CD8-positive, alpha-beta memory T cell (primary cell): ENCODE measurements around the gene SYPL2. TPM values are rescaled to one million over a fixed set of nuclear protein-coding genes. Genes with fewer than 3 reads are reported as not detected.

Source experiments
- CTCF ChIA-PET: fragments of 350-600 bp; sonication (Branson Sonifier 250); formaldehyde crosslinking; loops from one replicate; lab custom pipeline; 2021; ENCODE audit warnings: antibody characterized with exemption; lab: Charles Lee
- POLR2A ChIA-PET: fragments of 350-600 bp; sonication (Branson Sonifier 250); formaldehyde crosslinking; loops from one replicate; lab custom pipeline; 2021; ENCODE audit warnings: antibody characterized with exemption; lab: Charles Lee
- DNase-seq, 5 donors: peaks; one replicate each; pipeline versions ENCODE4 v3.0.0 to v3.0.0-alpha.2; 2020 to 2022; ENCODE audit warnings: mixed read lengths in 1 of 5
- H3K27ac ChIP-seq: one replicate; pipeline ENCODE4 v1.7.0; 2013; ENCODE audit warnings: low read depth, mild to moderate bottlenecking, low read length, moderate library complexity
- H3K27me3 ChIP-seq: 2 replicates; pipeline ENCODE4 v1.7.0; 2013; ENCODE audit warnings: low read length, mild to moderate bottlenecking; ENCODE audit not compliant: insufficient read depth, poor library complexity, severe bottlenecking
- H3K36me3 ChIP-seq: 2 replicates; pipeline ENCODE4 v1.7.0; 2013; ENCODE audit warnings: mild to moderate bottlenecking, low read length, moderate library complexity; ENCODE audit not compliant: insufficient read depth
- H3K4me1 ChIP-seq: 2 replicates; pipeline ENCODE4 v1.7.0; 2013; ENCODE audit warnings: mild to moderate bottlenecking, low read length, moderate library complexity; ENCODE audit not compliant: insufficient read depth
- H3K4me3 ChIP-seq: 2 replicates; pipeline ENCODE4 v1.7.0; 2013; ENCODE audit warnings: mild to moderate bottlenecking, low read length
- H3K9me3 ChIP-seq: 2 replicates; pipeline ENCODE4 v1.7.0; 2013; ENCODE audit warnings: mild to moderate bottlenecking, low read length
- H3K27ac Mint-ChIP-seq, 8 donors: one replicate each; pipeline ENCODE4 v1.8.0; 2020 to 2021; ENCODE audit warnings: mixed read lengths in 8 of 8, mild to moderate bottlenecking in 6 of 8, inconsistent platforms in 3 of 8, moderate library complexity in 3 of 8
- H3K27me3 Mint-ChIP-seq, 2 donors: one replicate each; pipeline ENCODE4 v1.8.0; 2020 to 2021; ENCODE audit warnings: mixed read lengths in 2 of 2, mild to moderate bottlenecking in 1 of 2, moderate library complexity in 1 of 2
- H3K36me3 Mint-ChIP-seq, 3 donors: one replicate each; pipeline ENCODE4 v1.8.0; 2020 to 2021; ENCODE audit warnings: mixed read lengths in 3 of 3, inconsistent platforms in 1 of 3, mild to moderate bottlenecking in 1 of 3
- H3K4me1 Mint-ChIP-seq, 3 donors: one replicate each; pipeline ENCODE4 v1.8.0; 2020 to 2021; ENCODE audit warnings: mixed read lengths in 3 of 3, inconsistent platforms in 1 of 3, mild to moderate bottlenecking in 1 of 3
- H3K4me3 Mint-ChIP-seq, 7 donors: one replicate each; pipeline ENCODE4 v1.8.0; 2020 to 2021; ENCODE audit warnings: mixed read lengths in 7 of 7, mild to moderate bottlenecking in 6 of 7, moderate library complexity in 4 of 7, inconsistent platforms in 2 of 7
- H3K9me3 Mint-ChIP-seq, 5 donors: one replicate each; pipeline ENCODE4 v1.8.0; 2020 to 2022; ENCODE audit warnings: mixed read lengths in 5 of 5, mild to moderate bottlenecking in 3 of 5, moderate library complexity in 2 of 5, inconsistent platforms in 1 of 5
- polyA plus RNA-seq: library from polyadenylated mRNA; unstranded; fragments of 300-500 nt; fragmentation: Illumina TruSeq; gene quantifications from one replicate; pipeline ENCODE4 v1.2.3, GENCODE V29; 2021
- total RNA-seq, 2 experiments: library from RNA; stranded (reverse); gene quantifications; one replicate each; pipeline ENCODE4 v1.2.3, GENCODE V29; 2021

Gene SYPL2
- total and polyA plus RNA-seq, 3 experiments from 2014 or later: 0.07 TPM; not detected in 1

- Histone ChIP-seq H3K27ac (no peak overlapping the region), H3K4me3 (no peak overlapping the region), H3K4me1 (no peaks in the 10 kb centered on the region), H3K9me3 (no peaks in the 10 kb centered on the region), H3K36me3 (no peaks in the 10 kb centered on the region), H3K27me3 (no peaks in the 10 kb centered on the region)
- POLR2A ChIA-PET: no interaction called here
- CTCF ChIA-PET: no interaction called here
- no peak for DNase-seq
- Mint-ChIP-seq H3K9me3 (peaks cover 5 to 23% (median 6%) of the 10 kb centered on the region in 5 donors), H3K36me3 (peaks cover 0 to 4% (median 0%) of the 10 kb centered on the region in 3 donors), H3K27ac (no peak overlapping the region), H3K27me3 (peaks cover 32 to 64% of the 10 kb centered on the region in 2 donors), H3K4me3 (no peak overlapping the region), H3K4me1 (no peaks in the 10 kb centered on the region)
Measured at GRCh38 chr1:109454497-109455133, 11.7 kb upstream of the SYPL2 start.

- CTCF ChIA-PET: interaction anchor here (0.8 kb wide), 1 partner anchor 12 kb away, joined by 4 read pairs; no protein-coding TSS in a partner anchor
- H3K4me1 Mint-ChIP-seq: no peaks in the 10 kb centered on the region
- Histone ChIP-seq H3K4me3 (no peak overlapping the region), H3K4me1 (no peaks in the 10 kb centered on the region), H3K9me3 (no peaks in the 10 kb centered on the region), H3K36me3 (no peaks in the 10 kb centered on the region), H3K27me3 (peaks cover 3% of the 10 kb centered on the region), H3K27ac (no peak overlapping the region)
- no peak for DNase-seq
- peaks cover 31 to 71% of the 10 kb centered on the region in 2 donors for H3K27me3 Mint-ChIP-seq
- POLR2A ChIA-PET: no interaction called here
- peaks cover 4 to 23% (median 6%) of the 10 kb centered on the region in 5 donors for H3K9me3 Mint-ChIP-seq
- no peak overlapping the region for H3K4me3 Mint-ChIP-seq
- H3K36me3 Mint-ChIP-seq: peaks cover 0 to 4% (median 0%) of the 10 kb centered on the region in 3 donors
- H3K27ac Mint-ChIP-seq: no peak overlapping the region
Measured at GRCh38 chr1:109457819-109458218, 8.5 kb upstream of the SYPL2 start.

DNA sequence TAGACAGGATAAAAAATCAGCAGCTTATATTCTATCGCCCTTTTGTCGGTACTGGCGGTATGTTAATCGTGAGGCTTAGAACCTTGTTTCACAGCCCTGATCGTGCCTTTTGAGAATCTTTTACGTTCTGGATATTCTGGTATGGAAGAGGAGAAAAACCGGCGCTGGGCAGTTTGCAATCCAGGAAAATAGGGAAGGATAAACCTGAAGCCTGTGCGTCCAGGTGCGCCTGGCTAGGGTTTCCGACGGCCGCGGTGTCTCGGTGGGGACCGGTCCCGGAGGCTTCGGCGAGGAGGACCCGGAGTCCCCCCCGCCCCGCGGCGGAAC lies 258 bp upstream of the SYPL2 start:
- no peaks in the 10 kb centered on the region for H3K4me1 ChIP-seq
- ChIA-PET POLR2A (no interaction called here), CTCF (interaction anchor here (1.3 kb wide), 1 partner anchor 66 kb away, joined by 3 read pairs; no protein-coding TSS in a partner anchor)
- Mint-ChIP-seq H3K4me1 (peaks cover 0 to 8% (median 4%) of the 10 kb centered on the region in 3 donors), H3K36me3 (no peaks in the 10 kb centered on the region), H3K9me3 (no peaks in the 10 kb centered on the region), H3K27me3 (peaks cover 50 to 74% of the 10 kb centered on the region in 2 donors), H3K4me3 (peak overlapping the region; percentile 62 to 86 (median 70)), H3K27ac (no peak overlapping the region)
- no peak for DNase-seq
- peaks cover 47% of the 10 kb centered on the region for H3K27me3 ChIP-seq
- H3K9me3 ChIP-seq: no peaks in the 10 kb centered on the region
- no peaks in the 10 kb centered on the region for H3K36me3 ChIP-seq
- H3K4me3 ChIP-seq: no peak overlapping the region
- H3K27ac ChIP-seq: no peak overlapping the region

DNA sequence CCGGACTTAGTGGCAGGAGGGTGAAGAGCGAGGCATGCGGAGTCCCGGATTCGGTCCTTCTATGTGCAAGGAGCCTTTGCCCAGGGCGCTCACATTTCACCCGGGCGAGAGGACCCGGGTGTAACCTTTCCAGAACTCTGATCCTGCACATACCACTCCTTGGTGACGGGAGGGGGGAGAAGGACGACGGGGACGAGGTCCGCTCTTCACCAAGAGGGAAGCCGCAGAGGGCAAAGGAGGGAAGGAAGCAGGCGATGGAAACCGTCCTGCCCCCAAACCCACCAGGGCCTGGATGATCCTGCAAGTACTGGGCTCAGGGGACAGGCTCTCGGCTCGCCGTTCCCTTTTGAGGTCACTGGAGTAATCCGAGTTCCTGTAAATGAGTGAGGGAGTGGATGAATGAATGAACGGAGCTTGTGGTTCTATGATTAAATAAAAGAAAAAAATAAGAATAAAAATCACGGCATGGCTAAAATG lies 993 bp downstream of the SYPL2 start:
- DNase-seq: no peak
- Mint-ChIP-seq H3K36me3 (no peaks in the 10 kb centered on the region), H3K27me3 (peaks cover 46 to 67% of the 10 kb centered on the region in 2 donors), H3K9me3 (no peaks in the 10 kb centered on the region), H3K27ac (no peak overlapping the region), H3K4me1 (peaks cover 0 to 8% (median 4%) of the 10 kb centered on the region in 3 donors), H3K4me3 (peak overlapping the region; percentile 48 to 77 (median 56))
- POLR2A ChIA-PET: no interaction called here
- no peaks in the 10 kb centered on the region for H3K9me3 ChIP-seq
- H3K27me3 ChIP-seq: peaks cover 47% of the 10 kb centered on the region
- no peaks in the 10 kb centered on the region for H3K36me3 ChIP-seq
- no peak overlapping the region for H3K4me3 ChIP-seq
- H3K27ac ChIP-seq: no peak overlapping the region
- no peaks in the 10 kb centered on the region for H3K4me1 ChIP-seq
- CTCF ChIA-PET: interaction anchor here (1.2 kb wide), 1 partner anchor 42 kb away, joined by 4 read pairs; no protein-coding TSS in a partner anchor

GRCh38 chr1:109468061-109468460 lies 1.7 kb downstream of the SYPL2 start:
- Histone ChIP-seq H3K36me3 (no peaks in the 10 kb centered on the region), H3K9me3 (no peaks in the 10 kb centered on the region), H3K4me1 (no peaks in the 10 kb centered on the region), H3K4me3 (no peak overlapping the region), H3K27me3 (peaks cover 50% of the 10 kb centered on the region), H3K27ac (no peak overlapping the region)
- Mint-ChIP-seq H3K9me3 (no peaks in the 10 kb centered on the region), H3K27me3 (peaks cover 50 to 67% of the 10 kb centered on the region in 2 donors), H3K4me1 (peaks cover 0 to 8% (median 4%) of the 10 kb centered on the region in 3 donors), H3K36me3 (no peaks in the 10 kb centered on the region), H3K27ac (no peak overlapping the region), H3K4me3 (peak overlapping the region in 1 of 7 donors; percentile 77)
- POLR2A ChIA-PET: interaction anchor here (0.6 kb wide), 1 partner anchor 42 kb away, joined by 3 read pairs; the partner anchor contains the start of gene PSMA5
- CTCF ChIA-PET: interaction anchor here (1.2 to 2.4 kb wide), 3 partner anchors 15 to 42 kb away, joined by 4 to 9 read pairs (median 4); partner anchors contain the start of genes ATXN7L2 and CYB561D1
- no peak for DNase-seq

GRCh38 chr1:109468903-109469302 lies 2.6 kb downstream of the SYPL2 start:
- H3K27ac ChIP-seq: no peak overlapping the region
- H3K27me3 ChIP-seq: peaks cover 53% of the 10 kb centered on the region
- H3K4me3 Mint-ChIP-seq: no peak overlapping the region
- no peak overlapping the region for H3K27ac Mint-ChIP-seq
- peaks cover 53 to 65% of the 10 kb centered on the region in 2 donors for H3K27me3 Mint-ChIP-seq
- H3K4me1 Mint-ChIP-seq: peaks cover 0 to 8% (median 4%) of the 10 kb centered on the region in 3 donors
- no peaks in the 10 kb centered on the region for H3K36me3 Mint-ChIP-seq
- no peaks in the 10 kb centered on the region for H3K4me1 ChIP-seq
- POLR2A ChIA-PET: interaction anchor here (0.7 to 1.1 kb wide), 3 partner anchors 16 to 741 kb away, joined by 3 to 4 read pairs (median 4); partner anchors contain the start of gene KCNC4
- no peaks in the 10 kb centered on the region for H3K9me3 Mint-ChIP-seq
- H3K36me3 ChIP-seq: no peaks in the 10 kb centered on the region
- CTCF ChIA-PET: interaction anchor here (1.0 to 2.4 kb wide), 6 partner anchors 11 to 202 kb away, joined by 3 to 9 read pairs (median 4); partner anchors contain the start of genes ATXN7L2 and CYB561D1
- H3K4me3 ChIP-seq: no peak overlapping the region
- H3K9me3 ChIP-seq: no peaks in the 10 kb centered on the region
- DNase-seq: no peak

DNA sequence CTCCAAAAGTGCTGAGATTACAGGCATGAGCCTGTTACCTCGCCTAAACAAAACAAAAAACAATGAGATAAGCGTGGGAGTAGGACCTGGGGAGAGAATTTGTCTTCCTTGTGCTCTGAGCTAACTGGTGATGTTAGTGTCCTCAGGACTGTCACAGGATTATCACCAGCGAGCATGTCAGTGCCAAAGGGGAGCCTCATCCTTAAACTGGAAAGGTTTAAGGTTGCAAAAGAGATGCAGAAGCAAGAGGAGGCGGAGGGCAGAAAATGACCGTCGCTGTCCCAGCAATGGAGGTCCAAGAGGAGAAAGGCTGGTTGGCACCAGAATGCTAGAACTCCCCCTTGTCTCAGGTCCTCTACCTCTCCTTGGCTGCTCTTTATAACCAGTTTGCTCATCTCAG lies 3.9 kb downstream of the SYPL2 start:
- no peaks in the 10 kb centered on the region for H3K4me1 ChIP-seq
- Mint-ChIP-seq H3K27me3 (peaks cover 45 to 62% of the 10 kb centered on the region in 2 donors), H3K36me3 (no peaks in the 10 kb centered on the region), H3K4me3 (no peak overlapping the region), H3K4me1 (peaks cover 0 to 8% (median 4%) of the 10 kb centered on the region in 3 donors), H3K27ac (no peak overlapping the region), H3K9me3 (no peaks in the 10 kb centered on the region)
- POLR2A ChIA-PET: no interaction called here
- H3K36me3 ChIP-seq: no peaks in the 10 kb centered on the region
- H3K9me3 ChIP-seq: no peaks in the 10 kb centered on the region
- no peak overlapping the region for H3K4me3 ChIP-seq
- peaks cover 47% of the 10 kb centered on the region for H3K27me3 ChIP-seq
- no peak overlapping the region for H3K27ac ChIP-seq
- CTCF ChIA-PET: interaction anchor here (0.9 to 2.4 kb wide), 4 partner anchors 12 to 203 kb away, joined by 3 to 9 read pairs (median 4); partner anchors contain the start of gene CYB561D1
- DNase-seq: no peak

GRCh38 chr1:109472779-109473178 lies 6.4 kb downstream of the SYPL2 start:
- CTCF ChIA-PET: interaction anchor here (1.1 to 2.1 kb wide), 2 partner anchors 21 to 59 kb away, joined by 3 to 5 read pairs; partner anchors contain the start of gene CYB561D1
- Mint-ChIP-seq H3K27me3 (peaks cover 41 to 70% of the 10 kb centered on the region in 2 donors), H3K4me3 (no peak overlapping the region), H3K36me3 (no peaks in the 10 kb centered on the region), H3K4me1 (no peaks in the 10 kb centered on the region), H3K27ac (no peak overlapping the region), H3K9me3 (no peaks in the 10 kb centered on the region)
- Histone ChIP-seq H3K27me3 (peaks cover 30% of the 10 kb centered on the region), H3K36me3 (no peaks in the 10 kb centered on the region), H3K9me3 (no peaks in the 10 kb centered on the region), H3K4me1 (no peaks in the 10 kb centered on the region), H3K4me3 (no peak overlapping the region), H3K27ac (no peak overlapping the region)
- DNase-seq: no peak
- POLR2A ChIA-PET: interaction anchor here (0.6 kb wide), 1 partner anchor 11 kb away, joined by 5 read pairs; no protein-coding TSS in a partner anchor
